Keratinocyte (primary cell): ENCODE measurements around the gene CYSTM1. TPM values are rescaled to one million over a fixed set of nuclear protein-coding genes. Genes with fewer than 3 reads are reported as not detected.

ENCODE experiments used
- DNase-seq: peaks from one replicate; pipeline ENCODE4 v3.0.0-alpha.2; 2011; ENCODE audit warnings: low read depth, missing footprints, low spot score
- FAIRE-seq: peaks from 2 replicates; lab custom pipeline; 2011; peaks lifted over from hg19 to GRCh38; lab: Jason Lieb, UNC
- H2AFZ ChIP-seq: 2 replicates; pipeline ENCODE4 v1.6.0; 2012; ENCODE audit warnings: low read length, control low read depth, inconsistent platforms; ENCODE audit not compliant: control insufficient read depth
- H3K27ac ChIP-seq: 2 replicates; pipeline ENCODE4 v1.5.1; 2011; ENCODE audit warnings: low read length; ENCODE audit not compliant: control insufficient read depth, insufficient read depth
- H3K27me3 ChIP-seq: 3 replicates; pipeline ENCODE4 v1.6.0; 2011; ENCODE audit warnings: low read length; ENCODE audit not compliant: control insufficient read depth, insufficient read depth; ENCODE audit errors: extremely low read depth
- H3K36me3 ChIP-seq, 2 experiments: 2 replicates in 1 of 2; 3 replicates in 1 of 2; pipeline ENCODE4 v1.5.1; 2011; ENCODE audit warnings: low read length in 2 of 2, mild to moderate bottlenecking in 1 of 2; ENCODE audit not compliant: control insufficient read depth in 2 of 2, insufficient read depth in 2 of 2; ENCODE audit errors: extremely low read depth in 1 of 2
- H3K4me1 ChIP-seq: 3 replicates; pipeline ENCODE4 v1.5.1; 2011; ENCODE audit warnings: low read length; ENCODE audit not compliant: control insufficient read depth, insufficient read depth; ENCODE audit errors: extremely low read depth
- H3K4me2 ChIP-seq: 3 replicates; pipeline ENCODE4 v1.6.0; 2011; ENCODE audit warnings: low read depth, low read length; ENCODE audit not compliant: control insufficient read depth, insufficient read depth; ENCODE audit errors: extremely low read depth
- H3K4me3 ChIP-seq, 3 experiments: fragments of 200-600 bp in 1 of 3; sonication (generic) in 1 of 3; 2 replicates in 2 of 3; 3 replicates in 1 of 3; pipeline ENCODE4 v1.5.1; 2011 to 2016; ENCODE audit warnings: low read length in 3 of 3, mild to moderate bottlenecking in 3 of 3, control low read depth in 2 of 3, inconsistent platforms in 1 of 3, low read depth in 1 of 3, mixed read lengths in 1 of 3, mixed run types in 1 of 3, moderate library complexity in 1 of 3; ENCODE audit not compliant: control insufficient read depth in 2 of 3, insufficient read depth in 2 of 3; ENCODE audit errors: extremely low read depth in 1 of 3
- H3K79me2 ChIP-seq: 2 replicates; pipeline ENCODE4 v1.6.0; 2012; ENCODE audit warnings: low read length; ENCODE audit not compliant: control insufficient read depth, insufficient read depth
- H3K9ac ChIP-seq: 3 replicates; pipeline ENCODE4 v1.6.0; 2011; ENCODE audit warnings: low read length; ENCODE audit not compliant: control insufficient read depth, insufficient read depth; ENCODE audit errors: extremely low read depth
- H3K9me1 ChIP-seq: 3 replicates; pipeline ENCODE4 v1.6.0; 2011; ENCODE audit warnings: low read length; ENCODE audit not compliant: control insufficient read depth, insufficient read depth; ENCODE audit errors: extremely low read depth
- H3K9me3 ChIP-seq: 2 replicates; pipeline ENCODE4 v1.5.1; 2012; ENCODE audit warnings: low read depth, low read length; ENCODE audit not compliant: control insufficient read depth
- H4K20me1 ChIP-seq: 3 replicates; pipeline ENCODE4 v1.6.0; 2011; ENCODE audit warnings: low read length; ENCODE audit not compliant: control insufficient read depth, insufficient read depth; ENCODE audit errors: extremely low read depth
- CTCF ChIP-seq, 3 experiments: IDR thresholded peaks in 1 of 3; conservative IDR thresholded peaks in 1 of 3; optimal IDR thresholded peaks in 1 of 3; 2 replicates in 2 of 3; 3 replicates in 1 of 3; pipeline versions ENCODE3 to v1.5.1; 2011; ENCODE audit warnings: low read length in 3 of 3, mild to moderate bottlenecking in 3 of 3, moderate library complexity in 2 of 3, control low read depth in 1 of 3, inconsistent platforms in 1 of 3; ENCODE audit not compliant: insufficient read depth in 2 of 3; ENCODE audit errors: extremely low read depth in 1 of 3
- EZH2 ChIP-seq: IDR thresholded peaks from one replicate; pipeline ENCODE4 v1.6.1; 2012; ENCODE audit warnings: inconsistent platforms, mild to moderate bottlenecking, low read length, moderate library complexity
- dilution Hi-C: fragments of 300-500 bp; cut with MboI; formaldehyde crosslinking; loops from one replicate; pipeline ENCODE4 v1.7.0; 2020; ENCODE audit warnings: low sequenced_read_pairs; ENCODE audit not compliant: extremely low pct_ligation_motif_present
- polyA plus RNA-seq, 5 experiments: library from polyadenylated mRNA; depleted of rRNA in 3 of 5; stranded (reverse) in 3 of 5; stranded (forward) in 1 of 5; unstranded in 1 of 5; fragments of >200 nt; gene quantifications; 1 replicate in 1 of 5; 2 replicates in 3 of 5; 3 replicates in 1 of 5; pipeline versions ENCODE4 v1.2.1 to v1.2.3, GENCODE V29; 2011 to 2012; ENCODE audit warnings: missing spikeins in 2 of 5, low read depth in 1 of 5, low replicate concordance in 1 of 5

The CYSTM1 gene
- polyA plus RNA-seq, 1 donor (not counting 4 experiments of a cell fraction or from before 2014, with no cell fraction given): 34.3 TPM

- TF ChIP-seq CTCF (optimal IDR thresholded peaks at IDR 0.05 in 1 of 3, IDR thresholded peaks at IDR 0.05 in 1 of 3, conservative IDR thresholded peaks at IDR 0.05 in 1 of 3; ENCODE audit: extremely low read depth in 1 of 3, insufficient read depth in 2 of 3, low read length in 3 of 3): no peak
- TF ChIP-seq EZH2: no peak
- H3K79me2 ChIP-seq: peaks cover 4% of the 10 kb centered on the region
- dilution Hi-C loops: no loop called here
- no peaks in the 10 kb centered on the region for H3K9me1 ChIP-seq
- FAIRE-seq (peak; percentile 36), DNase-seq (no peak)
- H3K27ac ChIP-seq: no peak overlapping the region
- H3K4me2 ChIP-seq: no peak overlapping the region
- no peaks in the 10 kb centered on the region for H3K36me3 ChIP-seq
- peaks cover 17% of the 10 kb centered on the region for H3K4me1 ChIP-seq
- H3K9ac ChIP-seq: no peak overlapping the region
- H4K20me1 ChIP-seq: no peaks in the 10 kb centered on the region
- no peaks in the 10 kb centered on the region for H3K9me3 ChIP-seq
- H2AFZ ChIP-seq: no peak overlapping the region
- no peaks in the 10 kb centered on the region for H3K27me3 ChIP-seq
- no peak overlapping the region for H3K4me3 ChIP-seq
Observed at GRCh38 chr5:140186267-140186671, 11.3 kb downstream of the CYSTM1 start.

GRCh38 chr5:140189253-140189652 lies 14.3 kb downstream of the CYSTM1 start:
- no peak for FAIRE-seq
- no peak overlapping the region for H2AFZ ChIP-seq
- dilution Hi-C loops: no loop called here
- no peak overlapping the region for H3K4me3 ChIP-seq
- no peaks in the 10 kb centered on the region for H3K9me1 ChIP-seq
- no peak overlapping the region for H3K27ac ChIP-seq
- H3K79me2 ChIP-seq: no peaks in the 10 kb centered on the region
- H3K9ac ChIP-seq: no peak overlapping the region
- no peak overlapping the region for H3K4me2 ChIP-seq
- no peak for DNase-seq
- H3K9me3 ChIP-seq: no peaks in the 10 kb centered on the region
- peaks cover 9% of the 10 kb centered on the region for H3K4me1 ChIP-seq
- no peaks in the 10 kb centered on the region for H3K27me3 ChIP-seq
- no peak for TF ChIP-seq CTCF (optimal IDR thresholded peaks at IDR 0.05 in 1 of 3, IDR thresholded peaks at IDR 0.05 in 1 of 3, conservative IDR thresholded peaks at IDR 0.05 in 1 of 3; ENCODE audit: extremely low read depth in 1 of 3, insufficient read depth in 2 of 3, low read length in 3 of 3)
- TF ChIP-seq EZH2: no peak
- H3K36me3 ChIP-seq: peaks cover 0 to under 1% of the 10 kb centered on the region in 2 experiments
- H4K20me1 ChIP-seq: no peaks in the 10 kb centered on the region
